Glutamatergic neuron (in vitro differentiated cells): ENCODE measurements around the gene IRF9. TPM values are rescaled to one million over a fixed set of nuclear protein-coding genes. Genes with fewer than 3 reads are reported as not detected.

ENCODE experiments used
- DNase-seq: peaks from one replicate; pipeline ENCODE4 v3.0.0; 2022
- H3K27ac Mint-ChIP-seq: one replicate; pipeline ENCODE4 v1.8.0; 2020; ENCODE audit warnings: mild to moderate bottlenecking, mixed read lengths, inconsistent platforms; ENCODE audit not compliant: unreplicated experiment
- H3K27me3 Mint-ChIP-seq: one replicate; pipeline ENCODE4 v1.8.0; 2020; ENCODE audit warnings: mild to moderate bottlenecking, moderate library complexity, mixed read lengths, inconsistent platforms; ENCODE audit not compliant: unreplicated experiment
- H3K36me3 Mint-ChIP-seq: one replicate; pipeline ENCODE4 v1.8.0; 2020; ENCODE audit warnings: mild to moderate bottlenecking, mixed read lengths, inconsistent platforms; ENCODE audit not compliant: unreplicated experiment
- H3K4me1 Mint-ChIP-seq: one replicate; pipeline ENCODE4 v1.8.0; 2020; ENCODE audit warnings: mild to moderate bottlenecking, low read depth, mixed read lengths, inconsistent platforms; ENCODE audit not compliant: unreplicated experiment
- H3K4me3 Mint-ChIP-seq: one replicate; pipeline ENCODE4 v1.8.0; 2020; ENCODE audit warnings: mild to moderate bottlenecking, mixed read lengths, inconsistent platforms; ENCODE audit not compliant: unreplicated experiment
- H3K9me3 Mint-ChIP-seq: one replicate; pipeline ENCODE4 v1.8.0; 2020; ENCODE audit warnings: mild to moderate bottlenecking, moderate library complexity, mixed read lengths, inconsistent platforms; ENCODE audit not compliant: unreplicated experiment
- total RNA-seq: library from RNA; stranded (reverse); fragmentation: NEBNext Ultra II Directional; extraction: Animal tissue kit (Norgen Biotek cat#: 25700); gene quantifications from one replicate; pipeline ENCODE4 v1.2.1, GENCODE V29; 2021; ENCODE audit not compliant: unreplicated experiment
- TF ChIP-seq, protein P1 (sequence below): fragments of 200-600 bp; sonication (generic); IDR thresholded peaks from one replicate; pipeline ENCODE4 v1.5.0; 2021; ENCODE audit not compliant: partially characterized antibody, unreplicated experiment

Gene IRF9
- total RNA-seq, 1 donor from 2014 or later, result 31.0 TPM

DNA sequence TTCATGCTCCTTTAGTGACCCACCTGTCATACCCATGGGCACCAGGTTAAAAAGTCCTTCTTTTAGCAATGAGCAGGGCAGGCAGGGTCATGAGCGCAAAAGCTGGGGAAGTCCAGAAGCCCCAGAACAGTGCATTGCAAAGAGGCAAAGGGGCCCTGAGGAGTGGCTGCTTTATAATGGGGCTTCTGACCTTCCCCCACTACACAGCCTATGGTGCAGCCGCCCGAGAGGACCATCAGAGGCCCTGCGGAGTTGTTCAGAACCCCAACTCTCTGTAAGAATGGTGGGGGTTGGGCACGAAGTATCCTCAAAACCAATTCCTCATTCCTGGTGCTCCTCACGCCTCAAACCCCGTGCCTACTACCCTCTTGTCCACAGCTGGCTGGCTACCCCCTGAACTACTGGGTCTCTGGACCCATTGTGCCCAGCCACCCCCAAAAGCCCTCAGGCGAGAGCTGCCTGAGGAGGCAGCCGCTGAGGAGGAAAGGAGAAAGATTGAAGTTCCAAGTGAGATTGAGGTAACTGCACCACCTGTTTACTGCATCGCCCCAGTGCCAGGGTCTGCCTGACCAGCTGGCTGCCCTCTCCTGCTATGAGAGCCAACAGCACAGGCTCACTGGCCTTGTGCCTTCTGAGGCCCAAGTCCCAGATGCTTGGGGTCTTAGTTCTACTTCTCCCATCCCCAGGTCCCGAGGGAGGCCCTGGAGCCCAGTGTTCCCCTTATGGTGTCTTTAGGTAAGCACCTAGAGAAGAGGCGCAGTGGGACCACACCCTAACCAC is 17.5 kb downstream of the IRF9 start:
- Mint-ChIP-seq H3K4me3 (no peak overlapping the region), H3K27me3 (peaks cover 5% of the 10 kb centered on the region), H3K9me3 (peaks cover 7% of the 10 kb centered on the region), H3K36me3 (no peaks in the 10 kb centered on the region), H3K4me1 (peaks cover 8% of the 10 kb centered on the region), H3K27ac (peak overlapping the region; percentile 43)
- TF ChIP-seq, protein P1, sequence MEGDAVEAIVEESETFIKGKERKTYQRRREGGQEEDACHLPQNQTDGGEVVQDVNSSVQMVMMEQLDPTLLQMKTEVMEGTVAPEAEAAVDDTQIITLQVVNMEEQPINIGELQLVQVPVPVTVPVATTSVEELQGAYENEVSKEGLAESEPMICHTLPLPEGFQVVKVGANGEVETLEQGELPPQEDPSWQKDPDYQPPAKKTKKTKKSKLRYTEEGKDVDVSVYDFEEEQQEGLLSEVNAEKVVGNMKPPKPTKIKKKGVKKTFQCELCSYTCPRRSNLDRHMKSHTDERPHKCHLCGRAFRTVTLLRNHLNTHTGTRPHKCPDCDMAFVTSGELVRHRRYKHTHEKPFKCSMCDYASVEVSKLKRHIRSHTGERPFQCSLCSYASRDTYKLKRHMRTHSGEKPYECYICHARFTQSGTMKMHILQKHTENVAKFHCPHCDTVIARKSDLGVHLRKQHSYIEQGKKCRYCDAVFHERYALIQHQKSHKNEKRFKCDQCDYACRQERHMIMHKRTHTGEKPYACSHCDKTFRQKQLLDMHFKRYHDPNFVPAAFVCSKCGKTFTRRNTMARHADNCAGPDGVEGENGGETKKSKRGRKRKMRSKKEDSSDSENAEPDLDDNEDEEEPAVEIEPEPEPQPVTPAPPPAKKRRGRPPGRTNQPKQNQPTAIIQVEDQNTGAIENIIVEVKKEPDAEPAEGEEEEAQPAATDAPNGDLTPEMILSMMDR, result no peak
- DNase-seq, result no peak

DNA sequence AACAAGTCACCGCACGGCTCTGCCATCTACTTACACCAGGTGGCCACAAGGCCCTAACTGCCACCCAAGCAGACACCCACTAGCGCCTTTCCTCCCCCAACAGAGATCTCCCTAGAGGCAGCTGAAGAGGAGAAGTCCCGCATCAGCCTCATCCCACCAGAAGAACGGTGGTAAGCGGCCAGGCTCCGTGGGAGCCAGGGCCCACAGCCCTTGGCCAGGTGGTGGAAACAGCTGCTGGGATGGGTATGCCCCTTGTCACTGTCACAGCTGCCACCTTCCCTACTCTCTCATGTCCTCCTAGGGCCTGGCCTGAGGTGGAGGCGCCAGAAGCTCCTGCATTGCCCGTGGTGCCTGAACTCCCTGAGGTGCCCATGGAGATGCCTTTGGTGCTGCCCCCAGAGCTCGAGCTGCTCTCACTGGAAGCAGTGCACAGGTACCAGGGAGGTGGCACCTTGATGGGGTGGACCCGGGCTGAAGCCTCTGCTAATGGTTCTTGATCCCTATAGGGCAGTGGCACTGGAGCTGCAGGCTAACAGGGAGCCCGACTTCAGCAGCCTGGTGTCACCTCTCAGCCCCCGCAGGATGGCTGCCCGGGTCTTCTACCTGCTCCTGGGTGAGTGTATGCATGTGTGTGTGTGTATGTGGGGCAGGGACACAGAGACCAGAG is 18.4 kb downstream of the IRF9 start:
- Mint-ChIP-seq H3K36me3 (no peaks in the 10 kb centered on the region), H3K4me1 (peaks cover 8% of the 10 kb centered on the region), H3K4me3 (peak overlapping the region; percentile 30), H3K27ac (peak overlapping the region; percentile 78), H3K9me3 (peaks cover 7% of the 10 kb centered on the region), H3K27me3 (peaks cover 5% of the 10 kb centered on the region)
- DNase-seq, result no peak
- TF ChIP-seq, protein P1, result no peak

DNA sequence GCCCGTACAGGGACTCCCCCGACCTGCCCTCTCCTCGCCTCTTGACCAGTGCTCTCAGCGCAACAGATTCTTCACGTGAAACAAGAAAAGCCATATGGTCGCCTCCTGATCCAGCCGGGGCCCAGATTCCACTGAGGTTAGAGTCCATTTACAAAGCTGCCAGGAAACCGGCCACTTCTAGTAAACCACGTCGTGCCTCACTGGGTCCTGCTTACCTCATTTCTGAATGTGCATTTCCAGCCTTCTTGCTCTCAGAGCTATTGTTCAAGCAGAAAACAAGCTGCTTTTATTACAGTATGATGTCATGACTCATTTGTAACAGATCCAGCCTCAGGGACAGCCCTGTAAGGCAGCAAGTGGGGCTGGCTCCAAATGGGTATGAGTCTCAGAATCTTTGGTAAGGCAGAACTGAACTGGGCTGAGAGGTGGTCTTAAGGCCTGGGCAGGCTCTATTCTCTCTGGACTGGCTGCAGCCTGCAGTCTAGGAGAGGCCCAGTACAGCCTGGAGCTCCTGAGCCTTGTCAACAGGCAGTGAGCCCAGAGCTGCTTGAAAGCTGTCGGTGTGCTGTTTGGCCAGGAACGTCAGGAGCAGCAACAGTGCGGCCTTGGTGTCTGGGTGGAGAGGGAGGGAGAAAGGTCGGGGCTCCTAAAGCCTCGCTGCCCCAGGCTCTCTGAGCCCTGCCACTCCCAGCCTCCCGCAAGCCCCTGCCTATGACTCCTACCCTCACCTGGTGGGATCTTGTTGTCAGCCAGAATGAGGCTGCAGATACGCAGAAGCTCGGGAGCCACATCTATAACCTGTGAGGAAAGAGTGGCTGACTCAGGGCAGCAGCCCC is 19.1 kb downstream of the IRF9 start:
- H3K36me3 Mint-ChIP-seq, result no peaks in the 10 kb centered on the region
- H3K27me3 Mint-ChIP-seq, result peaks cover 6% of the 10 kb centered on the region
- H3K27ac Mint-ChIP-seq, result peak overlapping the region; percentile 78
- H3K4me3 Mint-ChIP-seq, result peak overlapping the region; percentile 30
- no peak for DNase-seq
- peaks cover 7% of the 10 kb centered on the region for H3K9me3 Mint-ChIP-seq
- TF ChIP-seq, protein P1, result no peak
- H3K4me1 Mint-ChIP-seq, result peaks cover 8% of the 10 kb centered on the region

DNA sequence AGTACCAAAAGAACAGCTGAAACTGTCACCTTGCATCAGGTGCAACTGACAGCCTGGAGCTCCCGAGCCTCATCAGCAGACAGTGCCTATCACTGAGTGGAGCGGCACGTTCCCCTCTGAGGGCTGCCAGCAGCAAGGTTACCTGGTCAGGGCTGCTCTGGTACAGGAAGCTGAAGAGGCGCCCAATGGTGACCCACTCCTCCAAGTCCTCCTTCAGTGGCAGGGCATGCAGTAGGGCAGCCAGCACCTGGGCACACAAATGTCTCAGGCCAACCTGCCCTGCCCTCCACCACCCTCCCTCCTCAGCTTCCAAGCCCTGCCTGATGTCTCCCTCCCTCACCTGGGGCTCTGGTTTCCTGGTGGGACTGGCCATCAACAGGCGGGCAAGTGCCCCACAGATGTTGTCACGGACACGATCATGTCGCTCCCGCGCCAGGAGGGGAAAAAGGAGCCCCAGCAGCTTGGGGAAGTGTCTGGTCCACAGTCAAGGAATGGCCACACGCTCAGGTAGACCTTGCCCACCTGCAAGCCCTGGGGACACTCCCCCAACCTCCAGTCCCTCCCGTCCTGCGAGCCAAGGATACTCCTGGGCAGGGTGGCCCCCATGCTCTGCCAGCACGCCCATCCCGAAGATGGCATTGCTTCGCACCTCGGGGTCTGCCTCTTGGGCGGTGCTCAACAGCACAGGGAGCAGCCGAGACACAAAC is 20.5 kb downstream of the IRF9 start:
- no peak overlapping the region for H3K27ac Mint-ChIP-seq
- peaks cover 8% of the 10 kb centered on the region for H3K4me1 Mint-ChIP-seq
- H3K4me3 Mint-ChIP-seq, result no peak overlapping the region
- TF ChIP-seq, protein P1, result no peak
- DNase-seq, result no peak
- H3K27me3 Mint-ChIP-seq, result peaks cover 6% of the 10 kb centered on the region
- H3K36me3 Mint-ChIP-seq, result no peaks in the 10 kb centered on the region
- peaks cover 7% of the 10 kb centered on the region for H3K9me3 Mint-ChIP-seq
